AG08396 (cell line): Measurements from ENCODE around the gene HEBP2.

ENCODE experiments used
- DNase-seq: peaks from one replicate; pipeline ENCODE4 v3.0.0; 2012; ENCODE audit warnings: low spot score, mixed read lengths

The HEBP2 gene

GRCh38 chr6:138397128-138398122 lies 6.6 kb upstream of the HEBP2 start:
- DNase-seq, result no peak

GRCh38 chr6:138400326-138400725 lies 3.7 kb upstream of the HEBP2 start:
- DNase-seq, result no peak

- no peak for DNase-seq
These were observed 1.8 kb upstream of the HEBP2 start for GRCh38 chr6:138401960-138402837.

- no peak for DNase-seq
These were observed 1.2 kb upstream of the HEBP2 start for GRCh38 chr6:138402838-138403187.

GRCh38 chr6:138403324-138403800 lies 661 bp upstream of the HEBP2 start:
- DNase-seq, result peak; percentile 52

GRCh38 chr6:138404666-138405337 lies 779 bp downstream of the HEBP2 start:
- DNase-seq, result peak; percentile 30

GRCh38 chr6:138405816-138406413 lies 1.9 kb downstream of the HEBP2 start:
- DNase-seq, result no peak

- no peak for DNase-seq
These were observed 2.4 kb downstream of the HEBP2 start for GRCh38 chr6:138406443-138406842.

GRCh38 chr6:138410048-138410735 lies 6.2 kb downstream of the HEBP2 start:
- DNase-seq, result no peak

GRCh38 chr6:138410972-138411880 lies 7.2 kb downstream of the HEBP2 start:
- DNase-seq, result peak; percentile 61

- no peak for DNase-seq
These were observed 11.1 kb downstream of the HEBP2 start for GRCh38 chr6:138415125-138415524.

GRCh38 chr6:138416206-138416605 lies 12.2 kb downstream of the HEBP2 start:
- no peak for DNase-seq

- no peak for DNase-seq
These were observed 13.6 kb downstream of the HEBP2 start for GRCh38 chr6:138417493-138418117.

- no peak for DNase-seq
These were observed 14.2 kb downstream of the HEBP2 start for GRCh38 chr6:138418118-138418742.

GRCh38 chr6:138419766-138420165 lies 15.7 kb downstream of the HEBP2 start:
- no peak for DNase-seq

- DNase-seq, result no peak
These were observed 16.3 kb downstream of the HEBP2 start for GRCh38 chr6:138420356-138420755.

GRCh38 chr6:138421089-138421488 lies 17.1 kb downstream of the HEBP2 start:
- DNase-seq, result no peak

- DNase-seq, result no peak
These were observed 17.6 kb downstream of the HEBP2 start for GRCh38 chr6:138421608-138422007.

- DNase-seq, result no peak
These were observed 18.8 kb downstream of the HEBP2 start for GRCh38 chr6:138422861-138423260.
